HepG2 (cell line): Measurements from ENCODE around the gene FAT1. TPM values are rescaled to one million over a fixed set of nuclear protein-coding genes. Genes with fewer than 3 reads are reported as not detected.
A peak's percentile ranks its signal among the peaks of the same experiment; 100 is the strongest.

Experiments used
- ATAC-seq: fragments of 200-7000 bp; cut with Tn5 transposase; 3 replicates; pipeline ENCODE4 v1.9.1; 2020; ENCODE audit warnings: mild to moderate bottlenecking, moderate library complexity
- BruUV-seq: library from RNA; stranded (reverse); fragments of 400-500 nt; replicated peaks from 2 replicates; lab custom pipeline; 2021; lab: Mats Ljungman, UMichigan
- CTCF ChIA-PET: fragments of 300-600 bp; formaldehyde crosslinking; extraction: SDS; loops from one replicate; lab custom pipeline; 2021; ENCODE audit warnings: low total read pairs, inconsistent platforms, low intra/inter-chr PET ratio; lab: Yijun Ruan, JAX
- POLR2A ChIA-PET: fragments of 350-600 bp; sonication (Branson Sonifier 250); formaldehyde crosslinking; loops from one replicate; lab custom pipeline; 2020; ENCODE audit warnings: antibody characterized with exemption, inconsistent platforms; lab: Yijun Ruan, JAX
- DNase-seq: peaks from one replicate; pipeline ENCODE4 v3.0.0-alpha.2; 2015; ENCODE audit warnings: low spot score
- FAIRE-seq: peaks from 3 replicates; lab custom pipeline; 2011; peaks lifted over from hg19 to GRCh38; lab: Jason Lieb, UNC
- H2AFZ ChIP-seq: one replicate; pipeline ENCODE4 v1.6.1; 2011; ENCODE audit warnings: low read length, inconsistent platforms
- H3K27ac ChIP-seq: fragments of 300-600 bp; 3 replicates; pipeline ENCODE4 v1.8.0; 2011; ENCODE audit warnings: mixed run types, mild to moderate bottlenecking, mixed read lengths, low read length, inconsistent platforms; ENCODE audit not compliant: insufficient read depth; ENCODE audit errors: extremely low read length
- H3K27me3 ChIP-seq, 2 experiments: fragments of 200-600 bp in 1 of 2; 2 replicates in 1 of 2; 3 replicates in 1 of 2; pipeline versions ENCODE4 v1.6.0 to v1.8.0; 2011; ENCODE audit warnings: low read length in 2 of 2, mild to moderate bottlenecking in 2 of 2, moderate library complexity in 2 of 2, inconsistent platforms in 1 of 2; ENCODE audit not compliant: insufficient read depth in 2 of 2, control insufficient read depth in 1 of 2
- H3K36me3 ChIP-seq, 2 experiments: fragments of 200-600 bp in 1 of 2; replicated peaks in 1 of 2; 2 replicates in 1 of 2; 3 replicates in 1 of 2; pipeline versions ENCODE4 v1.5.1 to v1.8.0; 2011; ENCODE audit warnings: low read length in 2 of 2, inconsistent platforms in 1 of 2; ENCODE audit not compliant: insufficient read depth in 2 of 2, control insufficient read depth in 1 of 2
- H3K4me1 ChIP-seq: 2 replicates; pipeline ENCODE4 v1.5.1; 2012; ENCODE audit warnings: low read length, inconsistent platforms; ENCODE audit not compliant: insufficient read depth
- H3K4me2 ChIP-seq: 2 replicates; pipeline ENCODE4 v1.6.0; 2011; ENCODE audit warnings: low read depth, low read length, inconsistent platforms
- H3K4me3 ChIP-seq, 3 experiments: fragments of 200-600 bp in 1 of 3; sonication (generic), shearing (Covaris generic) in 1 of 3; replicated peaks in 1 of 3; 2 replicates each; pipeline ENCODE4 v1.5.1; 2011 to 2016; ENCODE audit warnings: low read length in 3 of 3, inconsistent platforms in 2 of 3, low read depth in 2 of 3, mild to moderate bottlenecking in 2 of 3, control low read depth in 1 of 3, mixed read lengths in 1 of 3; ENCODE audit not compliant: insufficient read depth in 1 of 3
- H3K79me2 ChIP-seq: one replicate; pipeline ENCODE4 v1.6.1; 2011; ENCODE audit warnings: low read length, inconsistent platforms; ENCODE audit not compliant: insufficient read depth
- H3K9ac ChIP-seq: 2 replicates; pipeline ENCODE4 v1.6.0; 2011; ENCODE audit warnings: mild to moderate bottlenecking, low read depth, low read length, inconsistent platforms; ENCODE audit not compliant: insufficient read depth
- H3K9me3 ChIP-seq: 2 replicates; pipeline ENCODE4 v1.5.1; 2012; ENCODE audit warnings: mild to moderate bottlenecking, low read length
- H4K20me1 ChIP-seq: 2 replicates; pipeline ENCODE4 v1.6.0; 2011; ENCODE audit warnings: inconsistent platforms, mild to moderate bottlenecking, low read length, moderate library complexity; ENCODE audit not compliant: insufficient read depth
- CBX2 ChIP-seq, 2 experiments: fragments of 200-600 bp in 1 of 2; sonication (generic); formaldehyde crosslinking in 1 of 2; IDR thresholded peaks; 2 replicates each; pipeline versions ENCODE4 v1.7.0 to v1.8.1; 2018 to 2022; ENCODE audit warnings: low read depth in 2 of 2, low read length in 1 of 2, mild to moderate bottlenecking in 1 of 2, missing genetic modification reagents in 1 of 2
- CTCF ChIP-seq: sonication (generic); formaldehyde crosslinking; IDR thresholded peaks from 2 replicates; pipeline ENCODE4 v1.5.0; 2020; ENCODE audit warnings: mild to moderate bottlenecking, missing genetic modification reagents, moderate library complexity
- FOXA1 ChIP-seq, 2 experiments: fragments of 450-650 bp in 1 of 2; sonication (generic) in 1 of 2; formaldehyde crosslinking in 1 of 2; IDR thresholded peaks; 2 replicates each; pipeline versions ENCODE4 v1.4.0 to v1.6.1; 2016 to 2020; ENCODE audit warnings: missing genetic modification reagents in 1 of 2
- FOXA3 ChIP-seq: IDR thresholded peaks from 2 replicates; pipeline ENCODE4 v1.6.1; 2016; ENCODE audit warnings: missing genetic modification reagents, missing compliant biosample characterization
- FOXO1 ChIP-seq: sonication (generic); formaldehyde crosslinking; IDR thresholded peaks from 2 replicates; pipeline ENCODE4 v1.4.0; 2020; ENCODE audit warnings: missing genetic modification reagents
- FOXP1 ChIP-seq, 2 experiments: fragments of 450-650 bp in 1 of 2; IDR thresholded peaks; 2 replicates each; pipeline ENCODE4 v1.6.1; 2017 to 2018; ENCODE audit warnings: antibody characterized with exemption in 1 of 2
- GABPA ChIP-seq, 2 experiments: IDR thresholded peaks; 2 replicates each; pipeline ENCODE4 v1.6.1; 2011 to 2016; ENCODE audit warnings: low read depth in 2 of 2, low read length in 1 of 2, missing biosample characterization in 1 of 2, missing genetic modification characterization in 1 of 2
- TBX2 ChIP-seq: sonication (generic); formaldehyde crosslinking; IDR thresholded peaks from 2 replicates; pipeline ENCODE4 v1.5.0; 2020; ENCODE audit warnings: missing genetic modification reagents, mild to moderate bottlenecking, borderline replicate concordance
- ZBTB25 ChIP-seq: IDR thresholded peaks from 2 replicates; pipeline ENCODE4 v1.6.1; 2018; ENCODE audit warnings: missing genetic modification reagents
- ZNF224 ChIP-seq: sonication (generic); formaldehyde crosslinking; IDR thresholded peaks from 2 replicates; pipeline ENCODE4 v1.5.0; 2020; ENCODE audit warnings: mild to moderate bottlenecking, missing genetic modification reagents
- ZNF235 ChIP-seq: sonication (generic); formaldehyde crosslinking; IDR thresholded peaks from 2 replicates; pipeline ENCODE4 v1.8.1; 2023; ENCODE audit warnings: mild to moderate bottlenecking, missing genetic modification reagents, borderline replicate concordance
- ZXDC ChIP-seq: sonication (generic); formaldehyde crosslinking; IDR thresholded peaks from 2 replicates; pipeline ENCODE4 v1.5.0; 2020; ENCODE audit warnings: mild to moderate bottlenecking, missing genetic modification reagents
- WGBS: methylation state at CpG from one replicate; pipeline ENCODE4 v1.1.6; 2017; ENCODE audit warnings: low lambda C conversion rate; 5-methylcytosine and 5-hydroxymethylcytosine counted together
- in situ Hi-C: cut with HindIII; loops from 2 replicates; pipeline ENCODE4 v1.10.0; 2017; ENCODE audit warnings: low pct_unique_long_range_greater_than_20kb; ENCODE audit not compliant: extremely low pct_ligation_motif_present
- intact Hi-C: fragments of 100-400 bp; cut with micrococcal nuclease; formaldehyde crosslinking; loops from one replicate; pipeline ENCODE4 v1.10.0; 2022; ENCODE audit not compliant: unreplicated experiment
- polyA plus RNA-seq, 8 experiments: library from polyadenylated mRNA; depleted of rRNA in 3 of 8; stranded (reverse) in 7 of 8; unstranded in 1 of 8; fragments of >200 nt; fragmentation: Illumina TruSeq in 4 of 8; extraction: Trizol in 4 of 8; gene quantifications; 2 replicates each; pipeline versions ENCODE4 v1.2.1 to v1.2.3, GENCODE V29; 2011 to 2016; ENCODE audit warnings: low read depth in 4 of 8, missing spikeins in 1 of 8, mixed read lengths in 1 of 8; ENCODE audit not compliant: insufficient read depth in 1 of 8
- total RNA-seq, 5 experiments: library from RNA; depleted of rRNA; stranded (reverse); fragments of >200 nt; fragmentation: Illumina TruSeq; extraction: Trizol; gene quantifications; 2 replicates each; pipeline ENCODE4 v1.2.3, GENCODE V29; 2016; ENCODE audit warnings: low read depth in 1 of 5

The FAT1 gene
- total and polyA plus RNA-seq, 2 of the 13 experiments (the other 11 are each of a cell fraction or from before 2014, with no cell fraction given) = 185 to 216 TPM

- Histone ChIP-seq H3K4me2 (peak overlapping the region; percentile 77), H3K9me3 (no peaks in the 10 kb centered on the region), H3K9ac (no peak overlapping the region), H3K4me1 (peaks cover 8% of the 10 kb centered on the region), H3K4me3 (peak overlapping the region; percentile 36 to 62 (median 48); a peak in 3 of 6 replicates), H4K20me1 (no peaks in the 10 kb centered on the region), H3K27me3 (peaks cover 1 to 34% of the 10 kb centered on the region in 2 experiments; a peak in 3 of 5 replicates), H3K36me3 (no peaks in the 10 kb centered on the region), H3K27ac (no peak overlapping the region), H3K79me2 (no peaks in the 10 kb centered on the region), H2AFZ (no peak overlapping the region)
- no peak for FAIRE-seq
- no peak for TF ChIP-seq ZNF224
- no peak for TF ChIP-seq ZXDC
- no peak for TF ChIP-seq FOXA1 (IDR thresholded peaks at IDR 0.05)
- TF ChIP-seq FOXA1 (CRISPR knock-in tag; IDR thresholded peaks at IDR 0.05) = peak; percentile 52
- no peak for TF ChIP-seq CBX2 (IDR thresholded peaks at IDR 0.05; ENCODE audit: low read depth, low read length)
- 0 out of 2 replicates have a peak, but pooled peaks have one; percentile 20 for TF ChIP-seq CBX2 (CRISPR knock-in tag; IDR thresholded peaks at IDR 0.05; ENCODE audit: low read depth)
- TF ChIP-seq FOXP1 (IDR thresholded peaks at IDR 0.05) = no peak
- 0 out of 2 replicates have a peak, but pooled peaks have one; percentile 39 for TF ChIP-seq FOXP1 (CRISPR knock-in tag; IDR thresholded peaks at IDR 0.05)
- no peak for TF ChIP-seq GABPA (IDR thresholded peaks at IDR 0.05; ENCODE audit: low read depth, low read length)
- TF ChIP-seq GABPA (CRISPR knock-in tag; IDR thresholded peaks at IDR 0.05; ENCODE audit: low read depth) = peak; percentile 29; the same call in 1 of the 2 replicates
- TF ChIP-seq ZBTB25 = no peak
- TF ChIP-seq CTCF (CRISPR knock-in tag) = peak; percentile 27
- peak; percentile 20; the same call in 1 of the 2 replicates for TF ChIP-seq TBX2 (CRISPR knock-in tag)
- 0 out of 2 replicates have a peak, but pooled peaks have one; percentile 27 for TF ChIP-seq FOXA3
- TF ChIP-seq ZNF235 (CRISPR knock-in tag) = no peak
- peak; percentile 21; the same call in 1 of the 2 replicates for TF ChIP-seq FOXO1 (CRISPR knock-in tag)
- DNase-seq = peak; percentile 14
- ChIA-PET CTCF (no interaction called here), POLR2A (no interaction called here)
- in situ Hi-C loops = no loop called here
- WGBS = 0% methylated on average over 11 of the region's 12 CpGs
- no TSS peak for BruUV-seq
- intact Hi-C loops = loop anchor here (1.0 kb wide), 1 partner anchor 257 kb away; no protein-coding TSS in a partner anchor
- peak; percentile 83 for ATAC-seq
These were observed 169.1 kb downstream of the FAT1 start for GRCh38 chr4:186554539-186554913.
